Measurements from ENCODE around the gene NTN4. TPM values are rescaled to one million over a fixed set of nuclear protein-coding genes. Genes with fewer than 3 reads are reported as not detected.
A peak's percentile ranks its signal among the peaks of the same experiment; 100 is the strongest.
"Not testable (repeated sequence)": the region's sequence is repeated elsewhere in the genome, so short reads cannot be mapped to it uniquely, and the experiment has no call there.

NTN4 gene
- polyA plus RNA-seq, 12 donors, result 20.4 to 55.4 (median 50.0) TPM; not detected in 1

DNA sequence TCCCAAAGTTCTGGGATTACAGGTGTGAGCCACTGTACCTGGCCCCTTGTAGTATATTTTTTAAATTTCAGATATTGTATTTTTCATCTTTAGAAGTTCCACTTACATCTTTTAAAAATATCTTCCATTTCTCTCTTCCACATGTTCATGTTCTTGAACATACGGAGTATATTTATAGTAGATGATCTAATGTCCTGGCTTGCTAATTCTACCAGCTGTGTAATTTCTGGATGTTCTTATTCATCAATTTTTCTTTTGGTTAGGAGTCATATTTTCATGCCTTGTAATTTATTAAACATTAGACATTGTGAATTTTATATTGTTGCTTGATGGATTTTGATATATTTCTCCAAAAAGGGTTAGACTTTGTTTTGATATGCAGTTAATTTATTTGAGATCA lies 30.8 kb downstream of the NTN4 start:
- no peak for DNase-seq

DNA sequence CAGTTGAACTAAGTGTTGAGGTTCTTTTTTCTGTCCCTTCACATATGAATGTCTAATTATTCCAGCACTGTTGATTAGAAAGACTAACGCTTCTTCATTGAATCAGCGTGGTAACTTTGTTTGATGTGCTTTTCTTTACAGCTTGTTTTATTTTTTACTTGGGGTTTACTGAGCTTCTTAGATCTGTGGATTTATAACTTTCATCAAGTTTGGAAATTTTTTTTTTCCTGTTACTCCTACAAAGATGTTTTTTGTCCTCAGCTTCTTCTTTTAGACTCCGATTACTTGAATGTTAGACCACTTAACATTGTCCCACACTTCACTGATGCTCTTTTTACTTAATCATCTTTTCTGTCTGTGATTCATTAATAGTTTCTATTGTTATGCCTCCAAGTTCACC lies 31.5 kb downstream of the NTN4 start:
- no peak for DNase-seq

DNA sequence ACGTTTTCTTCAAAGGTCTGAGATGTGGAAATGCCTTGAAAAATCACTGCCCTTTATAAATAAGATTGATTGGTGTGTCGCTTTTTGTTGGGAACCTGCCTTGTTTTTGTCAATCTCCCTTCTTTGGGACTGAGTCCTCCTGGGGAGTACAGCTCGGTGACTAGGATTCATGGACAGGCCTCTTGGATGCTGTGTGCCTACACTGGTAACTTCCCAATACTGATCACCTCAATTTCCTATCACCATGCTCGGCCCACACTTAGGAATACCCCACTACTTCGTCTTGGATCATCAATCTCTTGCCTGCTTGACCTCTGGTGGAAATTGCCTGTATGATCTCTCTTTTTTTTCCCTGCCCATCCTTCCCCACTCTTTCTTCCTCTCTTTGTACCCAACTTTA lies 34.2 kb downstream of the NTN4 start:
- no peak for DNase-seq

DNA sequence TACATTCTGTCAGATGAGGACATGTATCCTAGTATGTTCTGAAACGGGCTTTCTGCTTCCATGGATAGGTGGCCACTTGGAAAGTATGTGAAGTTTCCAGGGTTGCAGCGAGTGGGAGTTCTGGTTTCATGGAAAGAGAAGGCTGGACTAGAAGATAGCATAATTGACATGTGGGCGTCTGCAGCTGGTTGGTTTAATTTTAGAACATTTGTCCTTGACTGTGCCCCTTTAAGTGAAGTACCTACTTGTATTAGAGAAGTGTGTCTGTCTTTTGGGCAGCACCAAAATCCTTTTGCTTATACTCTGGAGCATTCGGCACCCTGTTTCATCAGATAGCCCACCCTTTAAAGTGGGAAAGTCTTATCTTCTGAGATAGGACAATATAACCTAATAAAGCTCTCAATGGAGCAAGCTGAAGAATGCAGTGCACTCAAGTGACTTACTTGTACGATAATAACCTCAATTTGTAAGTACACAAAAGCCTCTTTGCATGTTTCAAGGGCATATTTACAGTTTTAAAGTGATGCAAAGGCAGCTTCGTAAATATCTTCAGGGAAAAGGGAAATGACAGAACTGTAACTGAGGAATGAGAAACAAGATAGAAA lies 35.2 kb downstream of the NTN4 start:
- DNase-seq, result no peak

DNA sequence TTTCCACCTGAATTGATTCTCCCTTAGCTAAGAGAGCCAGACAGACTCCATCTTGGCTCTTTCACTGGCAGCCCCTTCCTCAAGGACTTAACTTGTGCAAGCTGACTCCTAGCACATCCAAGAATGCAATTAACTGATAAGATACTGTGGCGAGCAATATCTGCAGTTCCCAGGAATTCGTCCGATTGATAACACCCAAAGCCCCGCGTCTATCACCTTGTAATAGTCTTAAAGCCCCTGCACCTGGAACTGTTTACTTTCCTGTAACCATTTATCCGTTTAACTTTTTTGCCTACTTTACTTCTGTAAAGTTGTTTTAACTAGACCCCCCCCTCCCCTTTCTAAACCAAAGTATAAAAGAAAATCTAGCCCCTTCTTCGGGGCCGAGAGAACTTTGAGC lies 44.5 kb downstream of the NTN4 start:
- not testable (repeated sequence) for DNase-seq

DNA sequence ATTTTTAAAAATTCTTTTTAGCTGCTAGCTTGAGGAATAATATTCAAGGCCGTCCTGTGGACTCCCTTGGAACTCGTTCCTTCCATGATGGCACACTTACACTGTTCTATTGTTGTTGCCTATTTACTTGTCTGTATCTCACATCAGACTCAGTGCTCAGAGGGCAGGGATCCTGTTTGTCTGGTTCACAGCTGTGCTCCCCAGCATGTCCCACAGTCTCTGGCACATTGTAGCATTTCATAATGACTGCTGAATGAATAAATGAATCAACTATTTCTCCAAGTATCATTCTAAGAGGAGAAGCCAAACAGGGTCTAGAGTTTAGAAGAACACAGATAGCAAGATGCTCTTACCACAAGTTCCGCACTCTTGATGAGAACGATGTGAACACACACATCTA lies 48.0 kb downstream of the NTN4 start:
- no peak for DNase-seq

DNA sequence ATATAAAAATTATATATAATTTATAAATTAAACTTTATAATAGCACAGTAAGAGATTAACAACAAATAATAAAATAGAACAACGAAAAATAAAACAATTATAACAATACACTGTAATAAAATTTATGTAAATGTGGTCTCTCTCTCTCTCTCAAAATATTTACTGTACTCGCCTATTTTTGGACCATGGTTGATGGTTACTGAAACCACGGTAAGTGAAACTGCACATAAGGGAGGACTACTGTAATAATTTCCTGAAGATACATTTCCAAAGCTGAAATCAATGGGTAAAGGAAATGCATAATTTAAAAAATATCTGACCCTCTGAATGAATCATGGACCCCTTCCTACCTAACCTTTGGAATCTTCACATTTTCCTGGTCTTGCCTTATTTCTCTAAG lies 48.9 kb downstream of the NTN4 start:
- no peak for DNase-seq

DNA sequence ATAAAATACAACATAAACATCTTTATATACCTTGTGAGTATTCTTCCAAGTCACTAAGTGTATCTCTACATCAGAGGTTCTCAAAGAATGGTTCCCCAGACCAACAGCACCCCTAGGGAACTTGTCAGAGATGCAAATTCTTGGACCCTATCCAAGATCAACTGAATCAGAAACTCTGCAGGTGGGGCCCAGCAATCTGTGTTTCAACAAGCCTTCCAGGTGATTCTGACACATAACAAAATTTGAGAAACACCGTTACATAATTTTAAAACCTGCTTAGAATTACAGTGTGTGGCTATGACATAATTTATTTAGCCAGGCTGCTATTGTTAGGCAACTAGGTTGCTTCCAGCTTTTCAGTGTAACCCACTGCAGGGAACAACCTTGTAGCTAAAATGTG lies 49.8 kb downstream of the NTN4 start:
- no peak for DNase-seq

DNA sequence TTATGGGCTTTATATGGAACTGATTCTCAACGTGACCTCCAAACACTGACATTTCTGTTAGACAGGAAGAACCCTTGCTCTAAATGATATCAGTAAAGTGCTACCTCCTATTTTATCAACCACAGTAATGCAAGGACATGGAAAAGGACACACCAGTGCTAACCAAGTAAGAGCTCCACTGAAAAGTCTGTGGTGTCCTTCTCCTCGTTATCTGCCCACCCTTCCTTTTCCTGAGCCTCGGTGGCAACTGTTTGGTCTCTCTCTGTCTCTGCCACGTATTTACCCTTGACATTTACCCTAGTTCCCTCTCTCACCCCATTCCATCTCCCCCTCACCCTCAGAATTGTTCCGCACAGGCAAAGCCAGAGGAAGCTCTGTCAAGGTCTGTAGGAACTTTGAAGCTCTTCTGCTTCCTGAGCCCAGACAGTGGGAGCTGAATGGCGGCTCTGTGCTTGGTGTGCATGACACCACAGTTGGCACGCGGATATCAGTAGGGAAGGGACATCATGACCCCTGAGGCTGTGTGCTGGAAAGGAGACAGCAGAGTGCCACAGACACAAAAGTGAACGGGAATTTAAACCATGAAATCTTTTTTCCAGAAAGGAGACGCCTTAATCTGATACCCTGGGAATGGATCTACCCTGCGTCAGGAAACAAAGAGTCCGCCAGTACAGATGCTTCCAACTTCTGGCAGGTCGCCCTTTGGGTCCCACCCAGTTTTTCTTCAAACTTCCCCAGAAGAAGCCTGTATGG lies 50.8 kb downstream of the NTN4 start:
- DNase-seq, result peak; percentile 31

DNA sequence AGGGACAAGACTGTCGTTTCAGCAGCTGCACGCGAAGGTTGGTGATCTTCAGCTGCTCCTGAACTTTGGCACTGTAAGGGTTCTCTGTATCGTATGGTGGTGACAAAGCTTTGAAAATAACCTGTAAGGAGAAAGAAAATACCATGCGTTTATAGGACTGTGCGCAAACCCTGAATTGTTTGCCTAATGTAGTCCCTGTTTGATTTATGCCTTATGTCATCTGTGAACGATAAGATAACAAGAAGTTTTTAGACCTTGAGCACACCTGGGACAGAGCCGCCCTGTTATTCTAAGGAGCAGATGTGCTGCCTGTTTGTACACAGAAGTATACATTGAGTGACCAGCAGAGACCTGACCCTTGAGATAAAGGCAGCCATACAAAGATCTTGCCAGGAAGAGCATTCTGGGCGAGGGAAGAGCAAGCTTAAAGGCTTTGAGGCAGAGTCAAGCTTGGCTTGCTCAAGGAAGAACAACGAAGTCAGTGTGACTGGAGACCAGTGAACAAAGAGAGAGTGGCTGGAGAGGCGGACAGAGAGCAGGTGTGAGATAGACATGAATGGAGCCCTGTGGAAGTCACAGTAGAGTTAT lies 52.4 kb downstream of the NTN4 start:
- DNase-seq, result no peak

DNA sequence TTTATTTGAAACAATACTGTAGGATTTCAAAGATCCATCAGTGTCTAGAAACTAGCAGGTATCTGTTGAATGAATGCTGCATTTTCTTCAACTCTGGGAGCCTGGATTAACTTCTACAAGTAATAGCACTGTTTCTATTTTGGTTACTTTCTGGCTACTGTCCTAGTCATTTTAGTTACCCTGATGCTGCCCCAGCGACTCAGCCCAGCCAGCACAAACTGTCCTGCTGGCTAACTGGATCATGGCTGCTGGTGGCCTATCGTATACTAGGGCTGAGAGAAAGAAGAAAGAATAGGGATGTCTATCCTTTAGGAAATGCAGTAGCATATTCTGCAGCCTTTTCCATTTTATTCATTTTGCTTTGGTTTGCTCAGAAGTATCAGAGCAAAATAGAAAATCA lies 53.9 kb downstream of the NTN4 start:
- DNase-seq, result no peak

DNA sequence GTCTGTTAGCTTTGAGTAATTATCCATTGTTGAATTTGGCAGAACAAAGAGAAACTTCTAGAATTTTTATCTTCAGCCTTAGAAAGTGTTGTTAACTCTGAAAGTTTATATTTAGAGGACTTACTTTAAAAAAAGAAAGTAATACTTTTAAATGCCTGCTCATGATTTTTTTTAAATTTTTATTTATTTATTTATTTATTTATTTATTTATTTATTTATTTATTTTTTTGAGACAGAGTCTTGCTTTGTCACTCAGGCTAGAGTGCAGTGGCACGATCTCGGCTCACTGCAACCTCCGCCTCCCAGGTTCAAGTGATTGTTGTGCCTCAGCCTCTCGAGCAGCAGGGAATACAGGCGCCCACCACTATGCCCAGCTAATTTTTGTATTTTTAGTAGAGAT lies 54.8 kb downstream of the NTN4 start:
- not testable (repeated sequence) for DNase-seq

DNA sequence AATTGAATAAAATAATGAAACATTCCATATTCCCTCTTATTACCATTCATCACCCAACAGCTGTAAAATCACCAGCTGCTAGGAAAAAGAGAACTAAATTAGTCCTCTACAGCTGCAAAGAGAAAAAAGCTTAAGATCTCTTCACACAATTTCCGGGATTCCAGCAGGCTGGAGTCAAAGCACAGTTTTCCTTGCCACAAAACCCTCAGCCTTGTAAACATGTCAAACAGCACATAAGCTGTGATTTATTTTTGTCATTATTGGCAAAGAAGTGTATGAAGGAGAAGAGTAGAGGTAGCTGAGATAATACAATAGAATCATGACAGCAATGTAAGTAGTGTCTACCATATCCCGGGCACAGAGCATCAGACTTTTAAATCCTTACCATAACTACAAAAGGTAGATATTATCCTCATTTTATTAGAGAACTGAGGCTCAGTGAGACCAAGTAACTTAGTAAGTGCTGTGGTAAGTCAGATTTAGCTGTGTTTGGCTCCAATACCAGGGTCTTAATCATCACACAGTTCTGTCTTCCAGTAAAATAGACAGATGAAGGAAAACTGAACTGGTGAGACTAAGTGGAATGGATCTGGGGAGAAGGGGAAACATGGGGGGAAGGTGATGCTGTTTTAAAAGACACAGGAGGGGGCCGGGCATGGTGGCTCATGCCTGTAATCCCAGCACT lies 57.3 kb downstream of the NTN4 start:
- peak; percentile 27 for DNase-seq

DNA sequence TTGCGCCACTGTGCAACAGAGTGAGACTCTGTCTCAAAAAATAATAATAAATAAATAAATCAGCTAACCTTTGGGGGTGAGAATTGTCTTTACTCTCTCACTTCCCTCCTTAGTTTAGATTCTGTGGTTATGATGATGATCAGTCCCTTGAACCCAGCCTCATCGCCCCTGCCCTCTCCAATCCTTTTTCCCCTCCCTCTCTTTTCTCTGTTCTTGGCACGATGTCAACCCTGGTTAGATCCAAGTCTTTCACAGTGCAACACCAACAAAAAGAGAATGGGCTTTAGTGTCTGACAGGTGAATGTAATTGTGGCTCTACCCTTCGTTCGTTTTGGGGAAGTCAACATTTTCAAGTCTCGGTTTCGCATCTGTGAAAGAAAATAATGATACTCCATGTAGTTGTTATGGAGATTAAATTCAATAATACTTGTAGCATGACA lies 59.0 kb downstream of the NTN4 start:
- DNase-seq, result no peak

DNA sequence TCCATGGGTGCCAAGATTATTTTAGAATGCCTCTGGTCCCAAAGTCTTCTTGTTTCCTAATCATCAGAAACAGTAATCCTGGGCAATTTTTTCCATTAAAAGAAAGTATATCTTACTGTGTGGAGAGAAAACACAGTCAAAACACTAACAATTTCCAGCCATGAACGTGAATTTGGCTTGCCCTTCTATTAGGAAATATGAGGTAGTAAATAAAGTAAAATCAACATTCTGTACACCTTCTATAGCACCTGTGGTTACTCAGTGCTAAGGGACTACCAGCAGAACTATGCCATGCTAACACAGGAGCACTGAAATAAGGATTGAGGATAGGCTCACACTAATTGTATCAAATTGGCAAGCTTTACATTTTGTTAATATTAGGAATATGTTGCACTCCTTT lies 60.1 kb downstream of the NTN4 start:
- no peak for DNase-seq

DNA sequence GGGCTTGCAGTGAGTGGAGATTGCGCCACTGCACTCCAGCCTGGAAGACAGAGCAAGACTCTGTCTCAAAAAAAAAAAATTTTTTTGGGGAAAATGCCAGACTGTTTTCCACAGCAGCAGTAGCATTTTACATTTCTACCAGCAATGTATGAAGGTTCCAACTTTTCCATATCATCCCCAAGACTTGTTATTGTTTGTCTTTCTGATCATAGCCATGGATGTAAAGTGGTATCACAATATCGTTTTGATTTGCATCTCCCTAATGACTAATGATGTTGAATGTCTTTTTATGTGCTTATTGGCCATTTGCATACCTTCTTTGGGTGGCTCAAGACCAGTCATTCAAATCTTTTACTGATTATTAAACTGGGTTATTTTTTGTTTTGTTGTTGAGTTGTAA lies 63.7 kb downstream of the NTN4 start:
- DNase-seq, result no peak

DNA sequence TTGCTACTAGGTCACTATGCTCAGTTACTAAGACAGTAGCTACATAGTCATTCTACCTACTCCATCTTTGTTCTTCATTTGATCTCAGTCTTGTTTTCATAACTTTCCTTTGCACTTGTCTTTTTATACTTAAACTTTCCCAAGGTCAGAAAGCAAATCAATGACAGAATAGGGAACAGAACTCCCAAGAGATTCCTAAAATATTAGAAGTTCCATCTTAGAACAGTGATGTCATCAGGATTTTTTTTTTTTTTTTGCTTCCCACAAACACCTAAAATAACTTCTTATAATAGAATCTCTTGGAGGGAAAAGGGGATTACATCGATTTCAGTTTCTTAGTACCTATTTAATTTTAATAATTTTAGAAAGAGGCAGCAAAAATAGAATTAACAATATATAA lies 65.8 kb downstream of the NTN4 start:
- no peak for DNase-seq

DNA sequence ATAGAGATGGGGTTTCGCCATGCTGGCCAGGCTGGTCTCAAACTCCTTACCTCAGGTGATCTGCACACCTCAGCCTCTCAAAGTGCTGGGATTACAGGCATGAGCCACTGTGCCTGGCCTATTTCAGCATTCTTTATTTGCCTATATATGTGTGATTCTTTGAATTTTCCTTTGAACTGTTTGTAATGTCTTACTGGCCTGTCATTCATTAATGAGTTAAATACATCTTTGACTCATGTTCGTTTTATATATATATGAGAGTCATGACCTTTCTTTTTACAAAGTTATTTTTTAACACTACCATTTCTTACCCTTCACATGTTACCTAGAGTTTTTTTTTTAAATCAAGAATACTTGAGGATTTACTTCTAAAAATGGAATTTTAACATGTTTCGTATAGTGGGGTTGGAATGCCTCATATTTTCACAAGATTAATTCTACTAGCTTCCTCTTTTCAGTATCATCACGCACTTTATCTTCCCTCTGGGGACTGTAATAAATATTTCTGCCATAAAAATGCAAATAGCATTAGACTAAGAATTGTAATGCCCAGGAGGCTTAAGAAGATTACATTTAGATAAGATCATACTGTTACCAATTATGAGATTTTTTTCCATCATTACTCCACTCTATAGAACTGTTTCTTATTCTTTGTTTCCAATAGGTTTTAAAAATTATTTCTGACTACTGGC lies 66.7 kb downstream of the NTN4 start:
- no peak for DNase-seq

DNA sequence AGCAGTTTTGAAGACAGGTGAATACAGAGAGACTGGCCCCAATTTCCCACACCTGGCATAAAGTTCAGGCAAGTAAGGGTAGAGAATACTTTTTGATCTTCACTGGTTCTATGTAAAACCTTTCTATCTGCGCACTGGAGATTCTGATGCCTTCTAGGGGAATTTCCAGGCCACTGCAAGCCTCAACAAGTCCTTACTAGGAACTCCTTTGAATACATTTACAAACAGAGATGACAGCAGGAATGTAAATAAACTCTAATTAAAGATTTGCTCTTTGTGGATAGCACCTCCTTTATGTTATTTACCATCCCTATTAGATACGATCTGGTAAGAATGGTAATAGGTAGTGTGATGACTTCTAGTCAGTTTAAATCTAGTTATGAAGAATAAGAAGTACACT lies 69.2 kb downstream of the NTN4 start:
- no peak for DNase-seq

DNA sequence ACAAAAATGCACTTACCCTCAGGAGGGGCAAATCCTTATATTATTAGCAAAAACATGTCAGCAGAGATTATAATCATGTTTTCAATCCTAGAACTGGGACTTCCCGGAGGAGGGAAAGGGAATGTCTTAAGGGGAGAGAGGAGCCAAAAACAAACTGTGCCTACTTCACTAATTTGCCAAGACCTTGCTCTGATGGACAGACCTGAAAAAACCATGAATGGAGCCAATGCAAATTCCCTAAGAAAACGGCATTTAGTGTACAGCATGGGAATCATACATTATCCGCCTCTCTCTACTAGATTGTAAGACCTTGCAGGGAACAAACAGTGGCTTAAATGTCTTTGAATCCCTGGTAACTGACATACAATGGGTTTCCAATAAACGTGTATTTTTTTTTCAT lies 70.4 kb downstream of the NTN4 start:
- no peak for DNase-seq

DNA sequence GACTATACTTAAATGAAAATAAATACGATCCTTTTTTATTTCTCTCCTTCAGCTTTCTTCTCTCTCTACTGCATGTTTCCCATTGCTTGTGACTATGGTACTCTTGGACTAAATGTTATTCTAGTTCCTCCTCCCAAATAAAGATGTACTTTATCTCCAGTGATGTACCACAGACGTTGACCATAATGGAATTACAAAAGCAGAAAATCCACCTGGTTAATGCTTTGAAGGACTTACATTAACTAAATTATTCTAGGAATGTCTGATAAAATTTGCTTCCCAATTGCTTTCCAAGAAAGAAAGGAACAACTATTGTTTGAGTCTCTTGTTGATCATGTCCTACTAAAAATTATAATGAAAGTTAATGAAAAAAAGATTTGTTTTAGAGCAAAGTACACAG lies 71.8 kb downstream of the NTN4 start:
- DNase-seq, result no peak

DNA sequence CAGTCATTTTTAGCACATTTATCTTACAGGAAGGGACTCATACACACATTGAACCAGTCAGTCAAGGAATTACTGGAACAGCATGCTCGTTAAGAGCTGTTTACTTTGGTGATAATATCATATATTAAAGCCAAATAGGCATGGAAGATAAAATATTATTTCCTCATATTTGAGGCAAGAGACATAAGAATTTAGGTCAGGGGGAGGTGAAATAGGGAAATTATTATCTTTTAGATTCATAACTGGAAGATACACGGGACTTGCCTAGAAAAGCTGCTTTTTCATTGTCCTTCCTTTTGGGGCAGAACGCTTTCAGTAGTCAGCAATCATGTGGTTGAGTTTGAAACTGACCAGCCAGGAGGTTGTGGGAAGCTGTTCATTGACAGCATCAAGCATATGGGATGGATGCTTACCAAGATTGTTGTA lies 72.5 kb downstream of the NTN4 start:
- no peak for DNase-seq

All from muscle of arm (tissue), 12 donors.